ENCODE measurements around the gene PMP22.

DNA sequence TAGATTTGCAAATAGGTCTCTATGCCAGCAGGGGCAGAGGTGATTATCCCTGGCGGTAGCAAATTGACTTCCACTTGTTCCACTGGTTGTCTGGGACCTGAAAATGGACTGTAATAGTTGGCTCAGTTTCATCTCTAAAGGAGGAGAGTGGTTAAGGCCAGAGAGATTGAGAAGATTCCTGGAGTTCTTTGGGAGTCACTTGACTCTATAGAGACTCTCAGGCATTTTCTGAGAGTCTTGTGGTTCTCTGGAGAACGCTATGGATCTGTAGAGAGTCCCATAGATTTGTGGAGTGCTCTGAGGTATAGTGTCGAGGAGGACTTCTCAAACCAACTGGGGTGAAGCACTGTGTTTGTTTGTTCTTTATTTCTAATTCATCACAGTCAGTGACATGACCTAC is 8.9 kb upstream of the PMP22 start:
- TF ChIP-seq, protein P1, sequence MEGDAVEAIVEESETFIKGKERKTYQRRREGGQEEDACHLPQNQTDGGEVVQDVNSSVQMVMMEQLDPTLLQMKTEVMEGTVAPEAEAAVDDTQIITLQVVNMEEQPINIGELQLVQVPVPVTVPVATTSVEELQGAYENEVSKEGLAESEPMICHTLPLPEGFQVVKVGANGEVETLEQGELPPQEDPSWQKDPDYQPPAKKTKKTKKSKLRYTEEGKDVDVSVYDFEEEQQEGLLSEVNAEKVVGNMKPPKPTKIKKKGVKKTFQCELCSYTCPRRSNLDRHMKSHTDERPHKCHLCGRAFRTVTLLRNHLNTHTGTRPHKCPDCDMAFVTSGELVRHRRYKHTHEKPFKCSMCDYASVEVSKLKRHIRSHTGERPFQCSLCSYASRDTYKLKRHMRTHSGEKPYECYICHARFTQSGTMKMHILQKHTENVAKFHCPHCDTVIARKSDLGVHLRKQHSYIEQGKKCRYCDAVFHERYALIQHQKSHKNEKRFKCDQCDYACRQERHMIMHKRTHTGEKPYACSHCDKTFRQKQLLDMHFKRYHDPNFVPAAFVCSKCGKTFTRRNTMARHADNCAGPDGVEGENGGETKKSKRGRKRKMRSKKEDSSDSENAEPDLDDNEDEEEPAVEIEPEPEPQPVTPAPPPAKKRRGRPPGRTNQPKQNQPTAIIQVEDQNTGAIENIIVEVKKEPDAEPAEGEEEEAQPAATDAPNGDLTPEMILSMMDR (IDR thresholded peaks at IDR 0.05), result no peak
- no peak for TF ChIP-seq POLR2A (IDR thresholded peaks at IDR 0.05)
